ENCODE results near the gene PHYKPL. TPM values are rescaled to one million over a fixed set of nuclear protein-coding genes. Genes with fewer than 3 reads are reported as not detected.
A peak's percentile ranks its signal among the peaks of the same experiment; 100 is the strongest.

The PHYKPL gene
- total and polyA plus RNA-seq, 7 donors, result 22.3 to 51.6 (median 43.4) TPM

GRCh38 chr5:178165581-178165980 is 67.0 kb downstream of the PHYKPL start:
- DNase-seq (no peak), ATAC-seq (no peak)
- Histone ChIP-seq H3K27ac (no peak overlapping the region), H3K4me1 (peaks cover 4% of the 10 kb centered on the region), H3K4me3 (no peak overlapping the region), H3K9me3 (no peaks in the 10 kb centered on the region), H3K27me3 (ENCODE audit: insufficient read depth in 3 of 3, low read length in 2 of 3) (peaks cover 0 to 12% (median 6%) of the 10 kb centered on the region in 3 donors), H3K36me3 (ENCODE audit: insufficient read depth in 1 of 2, low read depth in 1 of 2) (no peaks in the 10 kb centered on the region)
- no peak for TF ChIP-seq CTCF (IDR thresholded peaks at IDR 0.05)
- WGBS, 3 donors, result 32 to 40% (median 38%) methylated on average over 38 of the region's 38 CpGs
- intact Hi-C loops (cut with DNase I), result loop anchor here in 1 of 2 donors (2.0 kb wide), 1 partner anchor 89 kb away; no protein-coding TSS in a partner anchor

- DNase-seq, result peak; percentile 85 to 91
- Histone ChIP-seq H3K4me3 (peak overlapping the region; percentile 44), H3K36me3 (ENCODE audit: insufficient read depth in 1 of 2, low read depth in 1 of 2) (no peaks in the 10 kb centered on the region), H3K9me3 (no peaks in the 10 kb centered on the region), H3K27me3 (ENCODE audit: insufficient read depth in 3 of 3, low read length in 2 of 3) (peaks cover 0 to 12% (median 6%) of the 10 kb centered on the region in 3 donors), H3K4me1 (peaks cover 4% of the 10 kb centered on the region), H3K27ac (no peak overlapping the region)
- peak; percentile 99 for TF ChIP-seq CTCF (IDR thresholded peaks at IDR 0.05)
- intact Hi-C loops (cut with DNase I), result loop anchor here (1.0 to 2.0 kb wide), 3 partner anchors 49 to 88 kb away; no protein-coding TSS in a partner anchor
- 7 to 11% (median 9%) methylated on average over 29 to 33 of the region's 33 CpGs for WGBS, 3 donors
- ATAC-seq, result peak; percentile 99 to 100 (median 99)
Measured at GRCh38 chr5:178163772-178164735, 68.5 kb downstream of the PHYKPL start.

- DNase-seq (no peak), ATAC-seq (no peak)
- Histone ChIP-seq H3K4me1 (peaks cover 4% of the 10 kb centered on the region), H3K9me3 (no peaks in the 10 kb centered on the region), H3K4me3 (no peak overlapping the region), H3K27ac (no peak overlapping the region), H3K36me3 (ENCODE audit: insufficient read depth in 1 of 2, low read depth in 1 of 2) (no peaks in the 10 kb centered on the region), H3K27me3 (ENCODE audit: insufficient read depth in 3 of 3, low read length in 2 of 3) (peaks cover 0 to 12% (median 6%) of the 10 kb centered on the region in 3 donors)
- WGBS, 3 donors, result 60 to 72% (median 69%) methylated on average over 9 of the region's 9 CpGs
- intact Hi-C loops (cut with DNase I), result loop anchor here in 1 of 2 donors (2.0 kb wide), 1 partner anchor 48 kb away; no protein-coding TSS in a partner anchor
- TF ChIP-seq CTCF (IDR thresholded peaks at IDR 0.05), result no peak
Measured at GRCh38 chr5:178162481-178162880, 70.1 kb downstream of the PHYKPL start.

- no peak for TF ChIP-seq CTCF (IDR thresholded peaks at IDR 0.05)
- no peak for DNase-seq
- H3K27ac ChIP-seq, result no peak overlapping the region
- H3K27me3 ChIP-seq (ENCODE audit: insufficient read depth in 3 of 3, low read length in 2 of 3), result peaks cover 0 to 3% (median 0%) of the 10 kb centered on the region in 3 donors
- no peak overlapping the region for H3K4me3 ChIP-seq
- no peaks in the 10 kb centered on the region for H3K9me3 ChIP-seq
- intact Hi-C loops (cut with DNase I), result no loop called here
- no peak for ATAC-seq
- 66 to 71% (median 68%) methylated on average over 5 of the region's 5 CpGs for WGBS, 3 donors
- H3K4me1 ChIP-seq, result peaks cover 4% of the 10 kb centered on the region
- no peaks in the 10 kb centered on the region for H3K36me3 ChIP-seq (ENCODE audit: insufficient read depth in 1 of 2, low read depth in 1 of 2)
Measured at GRCh38 chr5:178160176-178160575, 72.4 kb downstream of the PHYKPL start.

Other genes starting within 250 kb of the PHYKPL start
- not detected for gene PROP1, start 236.6 kb downstream of the PHYKPL start, total RNA-seq
- gene PROP1, start 236.6 kb downstream of the PHYKPL start, polyA plus RNA-seq, result not detected
- 1 to 10 TPM; 1.6 to 3.7 (median 3.2) TPM for gene N4BP3, start 119.3 kb downstream of the PHYKPL start, total RNA-seq
- 1 to 10 TPM; 2.2 to 4.0 (median 2.3) TPM for gene N4BP3, start 119.3 kb downstream of the PHYKPL start, polyA plus RNA-seq
- gene RMND5B, start 101.8 kb downstream of the PHYKPL start, total RNA-seq, result 10 to 100 TPM; 48.0 to 54.9 (median 50.8) TPM
- 10 to 100 TPM; 43.5 to 80.2 (median 55.9) TPM for gene RMND5B, start 101.8 kb downstream of the PHYKPL start, polyA plus RNA-seq
- 100 to 1,000 TPM in 2 of 4 donors, 10 to 100 TPM in 2; 86.9 to 131 (median 96.0) TPM for gene NHP2, start 78.9 kb downstream of the PHYKPL start, total RNA-seq
- 100 to 1,000 TPM; 132 to 301 (median 147) TPM for gene NHP2, start 78.9 kb downstream of the PHYKPL start, polyA plus RNA-seq
- gene GMCL2, start 45.4 kb downstream of the PHYKPL start, total RNA-seq, result not detected
- not detected for gene GMCL2, start 45.4 kb downstream of the PHYKPL start, polyA plus RNA-seq
- gene HNRNPAB, start 28.3 kb downstream of the PHYKPL start, total RNA-seq, result 100 to 1,000 TPM in 3 of 4 donors, 10 to 100 TPM in 1; 74.1 to 210 (median 140) TPM
- gene HNRNPAB, start 28.3 kb downstream of the PHYKPL start, polyA plus RNA-seq, result 100 to 1,000 TPM in 2 of 3 donors, 10 to 100 TPM in 1; 97.5 to 243 (median 181) TPM

Data from psoas muscle (tissue), 8 donors.